Heart left ventricle (tissue), 13 donors: ENCODE results near the gene STYXL1.

Source experiments
- CTCF ChIP-seq, 12 donors: fragments of 200-600 bp; sonication (generic) in 4 of 12; IDR thresholded peaks; one replicate each; pipeline versions ENCODE4 v1.5.0 to v1.8.0; 2018 to 2022; ENCODE audit warnings: antibody characterized with exemption in 12 of 12, mild to moderate bottlenecking in 5 of 12
- POLR2A ChIP-seq, 2 donors: fragments of 450-650 bp; IDR thresholded peaks; one replicate each; pipeline ENCODE4 v1.6.1; 2017; ENCODE audit warnings: antibody characterized with exemption in 2 of 2, mild to moderate bottlenecking in 2 of 2, moderate library complexity in 2 of 2
- donor health status: ischemic (EF 13 %, LVEDD 7.1; RV severe dilation, severe dysfunction).
- donor health status: DM: no; HTN: yes; CAD: no.
- donor health status: DM: no; HTN: no; CAD: no.
- donor health status: ischemic (EF 25% LVEDD 6.9; RV normal size, moderate dysfunction).
- donor health status: ischemic (EF 25% LVEDD 5.7; RV mildly dilated, moderate dysfunction).
- donor health status: ischemic (EF 35%, LVEDD 5.7; RV mildly dilated, moderate dysfunction).
- donor health status: nonischemic (EF 11% LVEDD 7.7; RV severe dilation, severe dysfunction).
- donor health status: DM: yes; HTN: yes; CAD: no.
- donor health status: PGD.
- donor health status: ischemic (EF 29% LVEDD 5.4; RV normal size, mild dysfunction).
- donor health status: nonischemic (EF 23%, LVEDD 6.1; RV moderate dilation, normal function).

DNA sequence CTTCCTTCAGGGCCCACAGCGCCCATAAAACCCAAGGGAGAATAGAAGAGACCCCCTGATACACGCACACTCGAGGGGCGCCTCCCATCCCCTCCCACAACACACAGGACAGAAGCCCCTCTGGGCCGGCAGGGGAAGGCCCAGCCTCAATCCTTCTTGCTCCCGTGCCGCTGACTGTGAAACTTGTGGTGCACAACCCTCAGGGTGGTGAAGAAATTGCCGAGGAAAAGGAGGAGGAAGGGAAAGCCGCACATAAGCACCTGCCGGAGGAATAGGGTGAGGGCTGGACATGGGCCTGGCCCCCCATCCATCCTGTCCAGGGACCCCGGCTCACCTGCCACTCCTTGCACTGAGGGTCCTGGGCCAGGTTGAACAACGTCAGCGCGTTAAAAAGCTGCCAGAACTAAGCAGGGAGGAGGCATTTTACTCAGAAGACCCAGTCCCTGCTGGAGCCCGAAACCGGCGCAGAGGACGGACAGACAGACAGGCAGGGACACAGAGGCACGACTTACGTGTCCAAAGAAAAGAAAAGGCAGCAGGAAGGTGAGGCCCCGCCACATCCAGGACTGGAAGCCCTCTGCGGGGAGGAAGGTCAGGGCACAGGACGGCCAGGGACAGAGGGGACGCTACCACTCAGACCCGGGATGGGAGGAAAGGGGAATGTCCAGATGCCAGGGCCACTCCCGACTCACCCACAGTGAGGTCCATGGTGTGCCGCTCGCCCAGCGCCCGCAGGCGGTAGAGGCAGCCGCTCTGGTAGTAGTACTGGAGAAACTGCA lies 60.6 kb downstream of the STYXL1 start:
- no peak for TF ChIP-seq CTCF (IDR thresholded peaks at IDR 0.05)
- TF ChIP-seq POLR2A (IDR thresholded peaks at IDR 0.05) = no peak
